ENCODE measurements around the gene BHLHA9. TPM values are rescaled to one million over a fixed set of nuclear protein-coding genes. Genes with fewer than 3 reads are reported as not detected.

Gene BHLHA9
- total RNA-seq, 1 experiment from 2014 or later: 0.21 TPM

GRCh38 chr17:1286379-1287106 lies 16.3 kb downstream of the BHLHA9 start:
- CTCF ChIA-PET: interaction anchor here (0.6 kb wide), 1 partner anchor 141 kb away, joined by 3 read pairs; no protein-coding TSS in a partner anchor
- no peaks in the 10 kb centered on the region for H3K36me3 ChIP-seq (ENCODE audit: control insufficient read depth, insufficient read depth, low read length)
- no peaks in the 10 kb centered on the region for H3K27me3 ChIP-seq (ENCODE audit: control insufficient read depth, insufficient read depth, low read length)
- in situ Hi-C loops (cut with HindIII; ENCODE audit: low pct_unique_long_range_greater_than_20kb, low sequenced_read_pairs) (no loop called here), intact Hi-C loops (cut with micrococcal nuclease; ENCODE audit: unreplicated experiment) (no loop called here)
- POLR2A ChIA-PET: no interaction called here
- DNase-seq (ENCODE audit: low read depth, low spot score) (no peak), ATAC-seq (no peak)
- H3K27ac ChIP-seq (ENCODE audit: low read length): no peak overlapping the region
- no peak for TF ChIP-seq POLR2AphosphoS5 (IDR thresholded peaks at IDR 0.05; ENCODE audit: low read depth, low read length)
- TF ChIP-seq SIN3A (IDR thresholded peaks at IDR 0.05; ENCODE audit: borderline replicate concordance, insufficient read depth, low read depth, low read length): no peak
- TF ChIP-seq, protein P1, sequence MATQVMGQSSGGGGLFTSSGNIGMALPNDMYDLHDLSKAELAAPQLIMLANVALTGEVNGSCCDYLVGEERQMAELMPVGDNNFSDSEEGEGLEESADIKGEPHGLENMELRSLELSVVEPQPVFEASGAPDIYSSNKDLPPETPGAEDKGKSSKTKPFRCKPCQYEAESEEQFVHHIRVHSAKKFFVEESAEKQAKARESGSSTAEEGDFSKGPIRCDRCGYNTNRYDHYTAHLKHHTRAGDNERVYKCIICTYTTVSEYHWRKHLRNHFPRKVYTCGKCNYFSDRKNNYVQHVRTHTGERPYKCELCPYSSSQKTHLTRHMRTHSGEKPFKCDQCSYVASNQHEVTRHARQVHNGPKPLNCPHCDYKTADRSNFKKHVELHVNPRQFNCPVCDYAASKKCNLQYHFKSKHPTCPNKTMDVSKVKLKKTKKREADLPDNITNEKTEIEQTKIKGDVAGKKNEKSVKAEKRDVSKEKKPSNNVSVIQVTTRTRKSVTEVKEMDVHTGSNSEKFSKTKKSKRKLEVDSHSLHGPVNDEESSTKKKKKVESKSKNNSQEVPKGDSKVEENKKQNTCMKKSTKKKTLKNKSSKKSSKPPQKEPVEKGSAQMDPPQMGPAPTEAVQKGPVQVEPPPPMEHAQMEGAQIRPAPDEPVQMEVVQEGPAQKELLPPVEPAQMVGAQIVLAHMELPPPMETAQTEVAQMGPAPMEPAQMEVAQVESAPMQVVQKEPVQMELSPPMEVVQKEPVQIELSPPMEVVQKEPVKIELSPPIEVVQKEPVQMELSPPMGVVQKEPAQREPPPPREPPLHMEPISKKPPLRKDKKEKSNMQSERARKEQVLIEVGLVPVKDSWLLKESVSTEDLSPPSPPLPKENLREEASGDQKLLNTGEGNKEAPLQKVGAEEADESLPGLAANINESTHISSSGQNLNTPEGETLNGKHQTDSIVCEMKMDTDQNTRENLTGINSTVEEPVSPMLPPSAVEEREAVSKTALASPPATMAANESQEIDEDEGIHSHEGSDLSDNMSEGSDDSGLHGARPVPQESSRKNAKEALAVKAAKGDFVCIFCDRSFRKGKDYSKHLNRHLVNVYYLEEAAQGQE (IDR thresholded peaks at IDR 0.05; ENCODE audit: insufficient read depth in 1 of 2, low read depth in 2 of 2, low read length in 1 of 2): no peak
- TF ChIP-seq CTCF (IDR thresholded peaks at IDR 0.05): no peak
- no peak for TF ChIP-seq TCF7L2 (IDR thresholded peaks at IDR 0.05; ENCODE audit: low read depth, low read length)
- BruUV-seq (replicated peaks): no TSS peak
- H3K9me3 ChIP-seq (ENCODE audit: control insufficient read depth, insufficient read depth, low read depth, low read length): no peaks in the 10 kb centered on the region
- no peaks in the 10 kb centered on the region for H3K4me1 ChIP-seq (ENCODE audit: control insufficient read depth, insufficient read depth, low read length)
- no peak overlapping the region for H3K4me3 ChIP-seq (ENCODE audit: low read depth in 2 of 2, low read length in 2 of 2)

- no peaks in the 10 kb centered on the region for H3K9me3 ChIP-seq (ENCODE audit: control insufficient read depth, insufficient read depth, low read depth, low read length)
- H3K36me3 ChIP-seq (ENCODE audit: control insufficient read depth, insufficient read depth, low read length): no peaks in the 10 kb centered on the region
- H3K27me3 ChIP-seq (ENCODE audit: control insufficient read depth, insufficient read depth, low read length): no peaks in the 10 kb centered on the region
- POLR2A ChIA-PET: no interaction called here
- ATAC-seq: no peak
- no peak overlapping the region for H3K27ac ChIP-seq (ENCODE audit: low read length)
- no peak for TF ChIP-seq TCF7L2 (IDR thresholded peaks at IDR 0.05; ENCODE audit: low read depth, low read length)
- TF ChIP-seq POLR2AphosphoS5 (IDR thresholded peaks at IDR 0.05; ENCODE audit: low read depth, low read length): no peak
- no peak for TF ChIP-seq SIN3A (IDR thresholded peaks at IDR 0.05; ENCODE audit: borderline replicate concordance, insufficient read depth, low read depth, low read length)
- CTCF ChIA-PET: interaction anchor here (0.7 kb wide), 1 partner anchor 12 kb away, joined by 3 read pairs; no protein-coding TSS in a partner anchor
- H3K4me1 ChIP-seq (ENCODE audit: control insufficient read depth, insufficient read depth, low read length): no peaks in the 10 kb centered on the region
- BruUV-seq (replicated peaks): no TSS peak
- DNase-seq (ENCODE audit: low read depth, low spot score): no peak
- H3K4me3 ChIP-seq (ENCODE audit: low read depth in 2 of 2, low read length in 2 of 2): no peak overlapping the region
- intact Hi-C loops (cut with micrococcal nuclease; ENCODE audit: unreplicated experiment) (no loop called here), in situ Hi-C loops (cut with HindIII; ENCODE audit: low pct_unique_long_range_greater_than_20kb, low sequenced_read_pairs) (no loop called here)
Measured at GRCh38 chr17:1289695-1290094, 19.5 kb downstream of the BHLHA9 start.

- no peak for ATAC-seq
- H3K27me3 ChIP-seq (ENCODE audit: control insufficient read depth, insufficient read depth, low read length): no peaks in the 10 kb centered on the region
- POLR2A ChIA-PET: no interaction called here
- H3K27ac ChIP-seq (ENCODE audit: low read length): no peak overlapping the region
- no TSS peak for BruUV-seq (replicated peaks)
- in situ Hi-C loops (cut with HindIII; ENCODE audit: low pct_unique_long_range_greater_than_20kb, low sequenced_read_pairs) (no loop called here), intact Hi-C loops (cut with micrococcal nuclease; ENCODE audit: unreplicated experiment) (no loop called here)
- H3K36me3 ChIP-seq (ENCODE audit: control insufficient read depth, insufficient read depth, low read length): no peaks in the 10 kb centered on the region
- TF ChIP-seq CTCF (IDR thresholded peaks at IDR 0.05) (no peak), POLR2AphosphoS5 (IDR thresholded peaks at IDR 0.05; ENCODE audit: low read depth, low read length) (no peak), SIN3A (IDR thresholded peaks at IDR 0.05; ENCODE audit: borderline replicate concordance, insufficient read depth, low read depth, low read length) (no peak), TCF7L2 (IDR thresholded peaks at IDR 0.05; ENCODE audit: low read depth, low read length) (no peak)
- TF ChIP-seq, protein P1 (IDR thresholded peaks at IDR 0.05; ENCODE audit: insufficient read depth in 1 of 2, low read depth in 2 of 2, low read length in 1 of 2): no peak
- H3K4me3 ChIP-seq (ENCODE audit: low read depth in 2 of 2, low read length in 2 of 2): no peak overlapping the region
- H3K9me3 ChIP-seq (ENCODE audit: control insufficient read depth, insufficient read depth, low read depth, low read length): no peaks in the 10 kb centered on the region
- DNase-seq (ENCODE audit: low read depth, low spot score): no peak
- no peaks in the 10 kb centered on the region for H3K4me1 ChIP-seq (ENCODE audit: control insufficient read depth, insufficient read depth, low read length)
- CTCF ChIA-PET: no interaction called here
Measured at GRCh38 chr17:1290676-1291075, 20.4 kb downstream of the BHLHA9 start.

All from Panc1 (cell line).